ENCODE data around the gene TULP1.
"Not testable (repeated sequence)": the region's sequence is repeated elsewhere in the genome, so short reads cannot be mapped to it uniquely, and the experiment has no call there.

GRCh38 chr6:35517978-35518377 lies 5.3 kb upstream of the TULP1 start:
- TF ChIP-seq, protein P1, sequence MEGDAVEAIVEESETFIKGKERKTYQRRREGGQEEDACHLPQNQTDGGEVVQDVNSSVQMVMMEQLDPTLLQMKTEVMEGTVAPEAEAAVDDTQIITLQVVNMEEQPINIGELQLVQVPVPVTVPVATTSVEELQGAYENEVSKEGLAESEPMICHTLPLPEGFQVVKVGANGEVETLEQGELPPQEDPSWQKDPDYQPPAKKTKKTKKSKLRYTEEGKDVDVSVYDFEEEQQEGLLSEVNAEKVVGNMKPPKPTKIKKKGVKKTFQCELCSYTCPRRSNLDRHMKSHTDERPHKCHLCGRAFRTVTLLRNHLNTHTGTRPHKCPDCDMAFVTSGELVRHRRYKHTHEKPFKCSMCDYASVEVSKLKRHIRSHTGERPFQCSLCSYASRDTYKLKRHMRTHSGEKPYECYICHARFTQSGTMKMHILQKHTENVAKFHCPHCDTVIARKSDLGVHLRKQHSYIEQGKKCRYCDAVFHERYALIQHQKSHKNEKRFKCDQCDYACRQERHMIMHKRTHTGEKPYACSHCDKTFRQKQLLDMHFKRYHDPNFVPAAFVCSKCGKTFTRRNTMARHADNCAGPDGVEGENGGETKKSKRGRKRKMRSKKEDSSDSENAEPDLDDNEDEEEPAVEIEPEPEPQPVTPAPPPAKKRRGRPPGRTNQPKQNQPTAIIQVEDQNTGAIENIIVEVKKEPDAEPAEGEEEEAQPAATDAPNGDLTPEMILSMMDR (conservative IDR thresholded peaks at IDR 0.05; ENCODE audit: low read depth, low read length), result not testable (repeated sequence)
- not testable (repeated sequence) for TF ChIP-seq EZH2phosphoT487 (IDR thresholded peaks at IDR 0.05; ENCODE audit: borderline replicate concordance, low read length); EZH2 (IDR thresholded peaks at IDR 0.05; ENCODE audit: low read length, unreplicated experiment)
